OCI-LY7 (cell line): ENCODE results near the gene MINDY4. TPM values are rescaled to one million over a fixed set of nuclear protein-coding genes. Genes with fewer than 3 reads are reported as not detected.
"Not testable (repeated sequence)": the region's sequence is repeated elsewhere in the genome, so short reads cannot be mapped to it uniquely, and the experiment has no call there.

Experiments
- BruUV-seq: library from RNA; stranded (reverse); fragments of 400-500 nt; replicated peaks from 2 replicates; lab custom pipeline; 2021; lab: Mats Ljungman, UMichigan
- CTCF ChIA-PET: fragments of 300-600 bp; sonication (Branson Sonifier 250); formaldehyde crosslinking; loops from one replicate; lab custom pipeline; 2022; ENCODE audit warnings: antibody characterized with exemption; ENCODE audit not compliant: unreplicated experiment; lab: Charles Lee
- POLR2A ChIA-PET: fragments of 300-600 bp; sonication (Branson Sonifier 250); formaldehyde crosslinking; loops from one replicate; lab custom pipeline; 2022; ENCODE audit warnings: antibody characterized with exemption; lab: Charles Lee
- DNase-seq: peaks from one replicate; pipeline ENCODE4 v3.0.0-alpha.2; 2015; ENCODE audit warnings: low spot score
- H2AFZ ChIP-seq: fragments of 200-600 bp; sonication (generic), shearing (Covaris generic); 2 replicates; pipeline ENCODE4 v1.6.1; 2014; ENCODE audit warnings: mild to moderate bottlenecking, antibody characterized with exemption, low read length, moderate library complexity
- H3K27ac ChIP-seq: fragments of 200-600 bp; sonication (generic); 2 replicates; pipeline ENCODE4 v1.5.1; 2014; ENCODE audit warnings: mixed run types, low read depth, mild to moderate bottlenecking, moderate library complexity, low read length, inconsistent platforms; ENCODE audit not compliant: poor library complexity, severe bottlenecking
- H3K36me3 ChIP-seq: fragments of 200-600 bp; sonication (generic); 2 replicates; pipeline ENCODE4 v1.6.1; 2014; ENCODE audit warnings: mild to moderate bottlenecking, antibody characterized with exemption, low read length, moderate library complexity, mixed read lengths; ENCODE audit not compliant: insufficient read depth
- H3K4me1 ChIP-seq: fragments of 200-600 bp; sonication (generic); 2 replicates; pipeline ENCODE4 v1.5.1; 2014; ENCODE audit warnings: mild to moderate bottlenecking, low read length; ENCODE audit not compliant: insufficient read depth, poor library complexity, severe bottlenecking
- H3K4me2 ChIP-seq: fragments of 200-600 bp; sonication (generic); 2 replicates; pipeline ENCODE4 v1.6.1; 2014; ENCODE audit warnings: mild to moderate bottlenecking, low read length
- H3K4me3 ChIP-seq: fragments of 200-600 bp; sonication (generic); 2 replicates; pipeline ENCODE4 v1.5.1; 2014; ENCODE audit warnings: mild to moderate bottlenecking, low read depth, low read length; ENCODE audit not compliant: poor library complexity, severe bottlenecking
- H3K79me2 ChIP-seq: fragments of 200-600 bp; sonication (generic); 2 replicates; pipeline ENCODE4 v1.6.1; 2016; ENCODE audit warnings: low read depth, mild to moderate bottlenecking, low read length, moderate library complexity, mixed read lengths; ENCODE audit not compliant: insufficient read depth
- H3K9me2 ChIP-seq: fragments of 200-600 bp; sonication (generic); 2 replicates; pipeline ENCODE4 v1.6.1; 2016; ENCODE audit warnings: mild to moderate bottlenecking, low read length, mixed read lengths; ENCODE audit not compliant: insufficient read depth
- H3K9me3 ChIP-seq: fragments of 200-600 bp; sonication (generic); 2 replicates; pipeline ENCODE4 v1.6.1; 2014; ENCODE audit warnings: mild to moderate bottlenecking, mixed run types, low read length, mixed read lengths
- H4K20me1 ChIP-seq: fragments of 200-600 bp; sonication (generic); 2 replicates; pipeline ENCODE4 v1.6.1; 2014; ENCODE audit warnings: mild to moderate bottlenecking, antibody characterized with exemption, low read length, moderate library complexity, mixed read lengths; ENCODE audit not compliant: insufficient read depth
- CTCF ChIP-seq: fragments of 200-600 bp; sonication (generic); conservative IDR thresholded peaks from 2 replicates; pipeline ENCODE4 v1.5.1; 2014; ENCODE audit warnings: mild to moderate bottlenecking, antibody characterized with exemption, low read length, moderate library complexity, mixed read lengths
- EZH2phosphoT487 ChIP-seq: fragments of 200-600 bp; sonication (generic); IDR thresholded peaks from 2 replicates; pipeline ENCODE4 v1.6.1; 2018; ENCODE audit warnings: low read depth, borderline replicate concordance, mild to moderate bottlenecking, mixed run types, antibody characterized with exemption, low read length, moderate library complexity, mixed read lengths
- intact Hi-C: fragments of 100-400 bp; cut with micrococcal nuclease; formaldehyde crosslinking; loops from one replicate; pipeline ENCODE4 v1.10.0; 2022; ENCODE audit not compliant: unreplicated experiment
- total RNA-seq, 2 experiments: library from RNA; depleted of rRNA in 1 of 2; stranded (reverse); fragments of >200 nt in 1 of 2; shearing (Covaris generic) in 1 of 2; gene quantifications; 2 replicates each; pipeline ENCODE4 v1.2.3, GENCODE V29; 2014 to 2022

Gene MINDY4
- total RNA-seq, 2 experiments from 2014 or later: 0.86 TPM; not detected in 1

DNA sequence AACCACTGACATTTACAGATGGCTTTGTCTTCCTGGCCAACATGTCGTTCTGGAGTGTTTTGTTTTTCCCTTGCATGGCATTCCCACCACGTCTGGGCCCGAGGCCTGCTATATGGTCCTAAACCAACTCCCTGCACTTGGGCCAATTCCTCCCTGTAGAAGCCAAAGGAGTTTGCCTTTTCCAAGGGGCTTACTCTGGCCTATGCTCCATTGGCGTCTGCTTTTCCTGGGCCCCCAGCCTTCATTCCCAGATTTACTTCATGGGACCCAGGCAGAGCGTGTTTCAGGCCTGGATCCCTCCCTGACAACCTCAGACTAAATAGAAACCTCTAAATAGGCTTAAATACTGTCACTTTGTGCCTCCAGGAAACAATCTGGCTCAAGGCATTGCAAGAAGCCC lies 60.7 kb downstream of the MINDY4 start:
- CTCF ChIA-PET: no interaction called here
- DNase-seq: no peak
- BruUV-seq: no TSS peak
- Histone ChIP-seq H3K4me2 (no peak overlapping the region), H3K27ac (no peak overlapping the region), H3K79me2 (no peaks in the 10 kb centered on the region), H3K36me3 (no peaks in the 10 kb centered on the region), H3K4me1 (no peaks in the 10 kb centered on the region), H3K9me2 (no peaks in the 10 kb centered on the region), H2AFZ (no peak overlapping the region), H3K9me3 (peaks cover 4% of the 10 kb centered on the region; the same call in 1 of the 2 replicates), H4K20me1 (no peaks in the 10 kb centered on the region), H3K4me3 (no peak overlapping the region)
- POLR2A ChIA-PET: no interaction called here
- intact Hi-C loops: no loop called here
- TF ChIP-seq CTCF (no peak), EZH2phosphoT487 (no peak)

- H3K4me2 ChIP-seq, CTCF ChIA-PET: not testable (repeated sequence)
- POLR2A ChIA-PET: interaction anchor here (0.6 to 1.3 kb wide), 4 partner anchors 9 to 96 kb away, joined by 3 to 4 read pairs (median 4); no protein-coding TSS in a partner anchor
Measured at GRCh38 chr7:30834017-30834674, 62.9 kb downstream of the MINDY4 start.

DNA sequence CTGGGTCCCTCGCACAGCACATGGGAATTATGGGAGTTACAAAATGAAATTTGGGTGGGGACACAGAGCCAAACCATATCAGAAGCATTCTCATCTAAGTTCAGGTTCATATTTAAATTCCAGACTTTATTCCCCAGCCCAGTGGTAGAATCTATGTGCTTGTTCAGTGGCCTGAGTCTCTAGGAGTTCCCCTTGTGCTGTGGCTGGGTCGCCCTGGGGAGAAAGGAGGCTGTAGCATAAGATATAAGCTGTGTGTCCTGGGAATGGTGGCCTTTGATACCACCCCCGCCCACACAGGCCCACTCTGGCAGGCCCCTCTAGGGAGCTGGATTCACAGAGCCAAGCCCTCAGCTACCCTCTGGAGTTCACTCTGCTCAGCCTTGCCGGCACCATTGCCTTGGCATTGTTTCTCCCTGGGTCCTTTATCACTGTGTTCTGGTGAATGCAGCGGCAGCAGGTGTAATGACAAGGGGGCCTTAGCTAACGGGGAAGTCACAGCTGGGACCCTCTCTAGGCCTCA lies 64.2 kb downstream of the MINDY4 start:
- no peak overlapping the region for H2AFZ ChIP-seq
- no TSS peak for BruUV-seq
- no peak overlapping the region for H3K4me3 ChIP-seq
- no peak for DNase-seq
- TF ChIP-seq EZH2phosphoT487 (no peak), CTCF (no peak)
- H3K4me1 ChIP-seq: no peaks in the 10 kb centered on the region
- no peaks in the 10 kb centered on the region for H3K36me3 ChIP-seq
- H3K27ac ChIP-seq: no peak overlapping the region
- peaks cover 4% of the 10 kb centered on the region; the same call in 1 of the 2 replicates for H3K9me3 ChIP-seq
- ChIA-PET CTCF (no interaction called here), POLR2A (interaction anchor here (0.6 kb wide), 1 partner anchor 19 kb away, joined by 8 read pairs; no protein-coding TSS in a partner anchor)
- intact Hi-C loops: no loop called here
- no peak overlapping the region for H3K4me2 ChIP-seq
- H3K79me2 ChIP-seq: no peaks in the 10 kb centered on the region
- H3K9me2 ChIP-seq: no peaks in the 10 kb centered on the region
- no peaks in the 10 kb centered on the region for H4K20me1 ChIP-seq

More at GRCh38 chr7:30834017-30834674, 62.9 kb downstream of the MINDY4 start:
- BruUV-seq, H3K36me3 ChIP-seq, intact Hi-C loops, H2AFZ ChIP-seq, DNase-seq, H3K27ac ChIP-seq, H4K20me1 ChIP-seq, H3K4me1 ChIP-seq, H3K79me2 ChIP-seq, H3K9me3 ChIP-seq, H3K4me3 ChIP-seq, H3K9me2 ChIP-seq: not testable (repeated sequence)
